Activated CD4-positive, CD25-positive, alpha-beta regulatory T cell treated with anti-CD3 and anti-CD28 coated beads, Interleukin-2, amount 50 U/mL, for 72 hours (primary cell): ENCODE measurements around the gene SLC11A1.

Experiments
- DNase-seq: peaks from one replicate; pipeline ENCODE4 v3.0.0; 2021

Gene SLC11A1

GRCh38 chr2:218438596-218438995 is 56.5 kb downstream of the SLC11A1 start:
- no peak for DNase-seq

GRCh38 chr2:218444692-218445357 is 62.8 kb downstream of the SLC11A1 start:
- no peak for DNase-seq

- DNase-seq: no peak
These were observed 63.5 kb downstream of the SLC11A1 start for GRCh38 chr2:218445602-218446001.
